GM12878 (cell line): Measurements from ENCODE around the gene COL1A2. TPM values are rescaled to one million over a fixed set of nuclear protein-coding genes. Genes with fewer than 3 reads are reported as not detected.

Experiments used
- CEBPZ ChIP-seq: fragments of 150-350 bp; IDR thresholded peaks from 2 replicates; pipeline ENCODE4 v1.6.1; 2016; ENCODE audit warnings: low read depth, low read length
- CUX1 ChIP-seq: IDR thresholded peaks from 2 replicates; pipeline ENCODE4 v1.6.1; 2012; ENCODE audit warnings: improper control_type of control experiment, low read depth, low read length; ENCODE audit not compliant: insufficient replicate concordance
- ELK1 ChIP-seq: IDR thresholded peaks from 2 replicates; pipeline ENCODE4 v1.6.1; 2012; ENCODE audit warnings: low read depth, low read length, improper control_type of control experiment
- HCFC1 ChIP-seq: fragments of 150-350 bp; IDR thresholded peaks from 2 replicates; pipeline ENCODE4 v1.6.1; 2014; ENCODE audit warnings: low read length
- MAX ChIP-seq: IDR thresholded peaks from 2 replicates; pipeline ENCODE4 v1.6.1; 2012; ENCODE audit warnings: low read depth, low read length, improper control_type of control experiment
- PML ChIP-seq: IDR thresholded peaks from 2 replicates; pipeline ENCODE4 v1.6.1; 2012; ENCODE audit warnings: low read length, inconsistent platforms
- RBBP5 ChIP-seq: fragments of 200-600 bp; sonication (generic); conservative IDR thresholded peaks from 2 replicates; pipeline ENCODE4 v1.6.1; 2016
- ZZZ3 ChIP-seq: IDR thresholded peaks from 2 replicates; pipeline ENCODE4 v1.6.1; 2011; ENCODE audit warnings: low read depth; ENCODE audit not compliant: control insufficient read depth, insufficient read length
- polyA plus RNA-seq, 11 experiments: library from polyadenylated mRNA; depleted of rRNA in 4 of 11; unstranded in 6 of 11; stranded (reverse) in 5 of 11; fragments of >200 nt; fragmentation: Nextera tagmentation in 4 of 11; fragmentation: Illumina TruSeq in 1 of 11; extraction: Ambion mirVana in 4 of 11; extraction: Trizol in 1 of 11; gene quantifications; 1 replicate in 1 of 11; 2 replicates in 10 of 11; pipeline versions ENCODE4 v1.2.1 to v1.2.3, GENCODE V29; 2011 to 2016; ENCODE audit warnings: inconsistent platforms in 2 of 11, missing spikeins in 2 of 11, low read depth in 1 of 11
- total RNA-seq, 4 experiments: library from RNA; depleted of rRNA in 3 of 4; stranded (reverse); fragments of >200 nt in 3 of 4; fragmentation: Illumina TruSeq in 1 of 4; extraction: Trizol in 1 of 4; gene quantifications; 2 replicates each; pipeline versions ENCODE4 v1.2.1 to v1.2.3, GENCODE V29; 2013 to 2021

The COL1A2 gene
- total and polyA plus RNA-seq, 10 of the 15 experiments (the other 5 are each of a cell fraction or from before 2014, with no cell fraction given): 0.03 to 2.5 (median 0.76) TPM; not detected in 4

- TF ChIP-seq CUX1 (no peak), HCFC1 (no peak), PML (no peak), CEBPZ (no peak), RBBP5 (no peak), ZZZ3 (no peak), ELK1 (no peak), MAX (no peak)
Measured at GRCh38 chr7:94345907-94346306, 48.8 kb upstream of the COL1A2 start (continued).
